ENCODE measurements around the gene TTC3.
"Not testable (repeated sequence)": the region's sequence is repeated elsewhere in the genome, so short reads cannot be mapped to it uniquely, and the experiment has no call there.

The TTC3 gene, protein sequence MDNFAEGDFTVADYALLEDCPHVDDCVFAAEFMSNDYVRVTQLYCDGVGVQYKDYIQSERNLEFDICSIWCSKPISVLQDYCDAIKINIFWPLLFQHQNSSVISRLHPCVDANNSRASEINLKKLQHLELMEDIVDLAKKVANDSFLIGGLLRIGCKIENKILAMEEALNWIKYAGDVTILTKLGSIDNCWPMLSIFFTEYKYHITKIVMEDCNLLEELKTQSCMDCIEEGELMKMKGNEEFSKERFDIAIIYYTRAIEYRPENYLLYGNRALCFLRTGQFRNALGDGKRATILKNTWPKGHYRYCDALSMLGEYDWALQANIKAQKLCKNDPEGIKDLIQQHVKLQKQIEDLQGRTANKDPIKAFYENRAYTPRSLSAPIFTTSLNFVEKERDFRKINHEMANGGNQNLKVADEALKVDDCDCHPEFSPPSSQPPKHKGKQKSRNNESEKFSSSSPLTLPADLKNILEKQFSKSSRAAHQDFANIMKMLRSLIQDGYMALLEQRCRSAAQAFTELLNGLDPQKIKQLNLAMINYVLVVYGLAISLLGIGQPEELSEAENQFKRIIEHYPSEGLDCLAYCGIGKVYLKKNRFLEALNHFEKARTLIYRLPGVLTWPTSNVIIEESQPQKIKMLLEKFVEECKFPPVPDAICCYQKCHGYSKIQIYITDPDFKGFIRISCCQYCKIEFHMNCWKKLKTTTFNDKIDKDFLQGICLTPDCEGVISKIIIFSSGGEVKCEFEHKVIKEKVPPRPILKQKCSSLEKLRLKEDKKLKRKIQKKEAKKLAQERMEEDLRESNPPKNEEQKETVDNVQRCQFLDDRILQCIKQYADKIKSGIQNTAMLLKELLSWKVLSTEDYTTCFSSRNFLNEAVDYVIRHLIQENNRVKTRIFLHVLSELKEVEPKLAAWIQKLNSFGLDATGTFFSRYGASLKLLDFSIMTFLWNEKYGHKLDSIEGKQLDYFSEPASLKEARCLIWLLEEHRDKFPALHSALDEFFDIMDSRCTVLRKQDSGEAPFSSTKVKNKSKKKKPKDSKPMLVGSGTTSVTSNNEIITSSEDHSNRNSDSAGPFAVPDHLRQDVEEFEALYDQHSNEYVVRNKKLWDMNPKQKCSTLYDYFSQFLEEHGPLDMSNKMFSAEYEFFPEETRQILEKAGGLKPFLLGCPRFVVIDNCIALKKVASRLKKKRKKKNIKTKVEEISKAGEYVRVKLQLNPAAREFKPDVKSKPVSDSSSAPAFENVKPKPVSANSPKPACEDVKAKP (N-terminal part only)

GRCh38 chr21:37072988-37073416 lies at the start of gene TTC3, which contains the start of gene PIGP:
TSS of gene TTC3 (plus strand) at chr21:37073254. CDS start at chr21:37087258, 14,004 bp downstream.
TSS of gene PIGP (minus strand) at chr21:37073071. CDS start at chr21:37072515, 556 bp downstream.
- peak within 1 kb of the TSS; percentile 75 for H3K4me3 ChIP-seq
- in situ Hi-C loops (cut with MboI; ENCODE audit: low sequenced_read_pairs) = no loop called here
- no peaks in the 10 kb centered on the region for H3K9me3 ChIP-seq
- no peaks in the 10 kb centered on the region for H3K36me3 ChIP-seq (replicated peaks)
- no peaks in the 10 kb centered on the region for H3K27me3 ChIP-seq (ENCODE audit: low read depth)
- peak; percentile 90 to 96 for DNase-seq (ENCODE audit: low spot score in 2 of 2)
- H3K4me1 ChIP-seq = peaks cover 19% of the 10 kb centered on the region

DNA sequence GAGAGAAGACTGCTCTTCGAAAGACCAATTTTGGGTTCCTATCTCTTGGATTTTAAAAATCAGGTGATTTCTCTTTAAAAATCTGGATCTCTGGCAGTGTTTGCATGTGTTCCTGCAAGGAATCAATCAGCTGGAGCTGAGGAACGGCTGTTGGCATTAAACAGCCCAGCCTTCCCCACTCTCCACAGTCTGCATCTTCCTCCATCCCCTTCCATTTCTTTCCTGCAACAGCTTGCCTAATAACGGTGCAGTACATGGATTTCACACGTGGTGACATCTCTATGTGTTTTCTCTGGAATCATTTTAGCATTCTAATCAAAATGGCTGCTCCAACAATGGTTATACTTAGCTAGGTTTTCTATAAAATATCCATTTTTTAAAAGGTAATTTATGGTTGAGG lies 46.6 kb upstream of the TTC3 start:
- in situ Hi-C loops (cut with MboI; ENCODE audit: low sequenced_read_pairs) = no loop called here
- no peaks in the 10 kb centered on the region for H3K36me3 ChIP-seq (replicated peaks)

GRCh38 chr21:37028570-37028969 lies 44.5 kb upstream of the TTC3 start:
- Histone ChIP-seq H3K9me3 (no peaks in the 10 kb centered on the region), H3K27me3 (ENCODE audit: low read depth) (no peaks in the 10 kb centered on the region), H3K4me3 (no peak overlapping the region), H3K36me3 (replicated peaks) (no peaks in the 10 kb centered on the region), H3K4me1 (no peaks in the 10 kb centered on the region; the same call in 1 of the 2 replicates)
- DNase-seq (ENCODE audit: low spot score in 2 of 2) = no peak
- in situ Hi-C loops (cut with MboI; ENCODE audit: low sequenced_read_pairs) = no loop called here

More for the DNA sequence above, 46.6 kb upstream of the TTC3 start:
- Histone ChIP-seq H3K4me1 (no peaks in the 10 kb centered on the region; the same call in 1 of the 2 replicates), H3K27me3 (ENCODE audit: low read depth) (no peaks in the 10 kb centered on the region), H3K9me3 (no peaks in the 10 kb centered on the region), H3K4me3 (no peak overlapping the region)
- DNase-seq (ENCODE audit: low spot score in 2 of 2) = no peak

DNA sequence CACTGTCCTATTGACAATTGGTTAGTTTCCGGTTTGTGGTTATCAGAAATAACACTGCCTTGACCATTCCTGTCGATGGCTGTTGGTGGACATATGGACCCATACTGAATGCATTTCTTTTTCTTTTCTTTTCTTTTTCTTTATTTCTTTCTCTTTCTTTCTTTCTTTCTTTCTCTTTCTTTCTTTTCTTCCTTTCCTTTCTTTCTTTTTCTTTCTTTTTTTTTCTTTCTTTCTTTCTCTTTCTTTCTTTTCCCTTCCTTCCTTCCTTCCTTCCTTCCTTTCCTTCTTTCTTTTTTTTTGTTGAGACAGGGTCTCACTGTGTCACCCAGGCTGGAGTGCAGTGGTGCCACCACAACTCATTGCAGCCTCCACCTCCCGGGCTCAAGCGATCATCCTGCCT lies 42.2 kb upstream of the TTC3 start:
- no peak overlapping the region for H3K4me3 ChIP-seq
- H3K27me3 ChIP-seq (ENCODE audit: low read depth) = no peaks in the 10 kb centered on the region
- DNase-seq (ENCODE audit: low spot score in 2 of 2) = no peak
- H3K36me3 ChIP-seq (replicated peaks) = no peaks in the 10 kb centered on the region
- in situ Hi-C loops (cut with MboI; ENCODE audit: low sequenced_read_pairs) = no loop called here
- no peaks in the 10 kb centered on the region for H3K4me1 ChIP-seq
- H3K9me3 ChIP-seq = no peaks in the 10 kb centered on the region

- in situ Hi-C loops (cut with MboI; ENCODE audit: low sequenced_read_pairs) = no loop called here
Observed at GRCh38 chr21:37032293-37032692, 40.8 kb upstream of the TTC3 start.

GRCh38 chr21:37032877-37033471 lies 40.1 kb upstream of the TTC3 start:
- no peaks in the 10 kb centered on the region for H3K4me1 ChIP-seq
- no peak for DNase-seq (ENCODE audit: low spot score in 2 of 2)
- no peaks in the 10 kb centered on the region for H3K27me3 ChIP-seq (ENCODE audit: low read depth)
- H3K9me3 ChIP-seq = no peaks in the 10 kb centered on the region
- H3K4me3 ChIP-seq = no peak overlapping the region
- in situ Hi-C loops (cut with MboI; ENCODE audit: low sequenced_read_pairs) = no loop called here
- H3K36me3 ChIP-seq (replicated peaks) = no peaks in the 10 kb centered on the region

More at GRCh38 chr21:37032293-37032692, 40.8 kb upstream of the TTC3 start:
- no peaks in the 10 kb centered on the region for H3K9me3 ChIP-seq
- H3K4me3 ChIP-seq = no peak overlapping the region
- no peak for DNase-seq (ENCODE audit: low spot score in 2 of 2)
- no peaks in the 10 kb centered on the region for H3K36me3 ChIP-seq (replicated peaks)
- H3K27me3 ChIP-seq (ENCODE audit: low read depth) = no peaks in the 10 kb centered on the region
- H3K4me1 ChIP-seq = no peaks in the 10 kb centered on the region

GRCh38 chr21:37034394-37034793 lies 38.7 kb upstream of the TTC3 start:
- in situ Hi-C loops (cut with MboI; ENCODE audit: low sequenced_read_pairs); H3K9me3 ChIP-seq; DNase-seq (ENCODE audit: low spot score in 2 of 2); H3K4me3 ChIP-seq; H3K27me3 ChIP-seq (ENCODE audit: low read depth); H3K4me1 ChIP-seq; H3K36me3 ChIP-seq (replicated peaks): not testable (repeated sequence)

GRCh38 chr21:37036177-37036576 lies 36.9 kb upstream of the TTC3 start:
- H3K4me1 ChIP-seq = peaks cover 7% of the 10 kb centered on the region
- H3K4me3 ChIP-seq = no peak overlapping the region
- in situ Hi-C loops (cut with MboI; ENCODE audit: low sequenced_read_pairs) = no loop called here
- no peak for DNase-seq (ENCODE audit: low spot score in 2 of 2)
- no peaks in the 10 kb centered on the region for H3K36me3 ChIP-seq (replicated peaks)
- no peaks in the 10 kb centered on the region for H3K9me3 ChIP-seq
- H3K27me3 ChIP-seq (ENCODE audit: low read depth) = no peaks in the 10 kb centered on the region

- in situ Hi-C loops (cut with MboI; ENCODE audit: low sequenced_read_pairs) = no loop called here
- Histone ChIP-seq H3K4me3 (no peak overlapping the region), H3K4me1 (peaks cover 12% of the 10 kb centered on the region), H3K27me3 (ENCODE audit: low read depth) (no peaks in the 10 kb centered on the region), H3K36me3 (replicated peaks) (no peaks in the 10 kb centered on the region), H3K9me3 (no peaks in the 10 kb centered on the region)
- peak; percentile 23 to 56 for DNase-seq (ENCODE audit: low spot score in 2 of 2)
Observed at GRCh38 chr21:37039411-37040075, 33.5 kb upstream of the TTC3 start.

DNA sequence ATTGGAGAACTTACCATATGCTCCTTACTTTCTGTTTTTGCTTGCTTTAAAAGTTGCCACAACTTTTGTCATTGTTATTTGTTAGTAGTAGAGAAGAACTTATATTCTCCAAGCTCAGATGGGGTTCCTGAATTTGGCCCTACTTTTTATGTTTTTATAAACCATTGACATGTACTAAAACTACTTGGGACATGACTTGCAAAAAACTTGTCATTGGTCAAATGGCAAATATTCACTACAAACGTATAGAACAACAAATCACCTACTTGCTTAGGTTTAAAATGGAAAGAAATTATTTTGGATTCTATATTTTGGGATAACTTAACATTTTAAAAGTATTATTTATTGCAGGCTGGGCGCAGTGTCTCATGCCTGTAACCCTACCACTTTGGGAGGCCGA lies 32.8 kb upstream of the TTC3 start:
- in situ Hi-C loops (cut with MboI; ENCODE audit: low sequenced_read_pairs) = no loop called here

DNA sequence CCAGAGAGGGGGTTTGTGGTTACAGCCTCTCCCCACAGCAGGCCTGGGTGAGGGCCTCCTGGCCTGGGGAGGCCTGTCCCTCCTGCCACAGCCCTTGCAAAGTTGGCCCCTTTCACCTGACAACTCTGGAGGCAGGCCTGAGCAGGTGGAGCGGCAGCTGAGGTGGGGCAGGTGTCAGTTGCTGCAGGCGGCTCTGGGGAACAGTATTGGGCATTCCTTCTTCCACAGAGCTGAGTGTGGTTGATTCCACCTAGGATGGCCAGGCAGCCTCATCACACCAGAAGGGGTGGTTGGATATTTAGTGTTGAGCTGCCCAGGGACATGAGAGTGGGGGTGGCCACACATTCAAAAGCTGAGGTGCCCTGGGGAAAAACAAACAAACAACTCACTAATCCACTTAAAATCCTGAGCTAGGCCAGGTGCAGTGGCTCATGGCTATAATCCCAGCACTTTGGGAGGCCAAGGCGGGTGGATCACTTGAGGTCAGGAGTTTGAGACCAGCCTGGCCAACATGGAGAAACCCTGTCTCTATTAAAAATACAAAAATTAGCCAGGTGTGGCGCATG lies 31.3 kb upstream of the TTC3 start:
- no peak overlapping the region for H3K4me3 ChIP-seq
- in situ Hi-C loops (cut with MboI; ENCODE audit: low sequenced_read_pairs) = no loop called here

More for the DNA sequence above, 32.8 kb upstream of the TTC3 start:
- no peak for DNase-seq (ENCODE audit: low spot score in 2 of 2)
- peaks cover 12% of the 10 kb centered on the region for H3K4me1 ChIP-seq
- no peaks in the 10 kb centered on the region for H3K9me3 ChIP-seq
- H3K27me3 ChIP-seq (ENCODE audit: low read depth) = no peaks in the 10 kb centered on the region
- no peak overlapping the region for H3K4me3 ChIP-seq
- H3K36me3 ChIP-seq (replicated peaks) = no peaks in the 10 kb centered on the region

GRCh38 chr21:37043818-37044217 lies 29.2 kb upstream of the TTC3 start:
- no peaks in the 10 kb centered on the region for H3K36me3 ChIP-seq (replicated peaks)
- H3K4me1 ChIP-seq = peaks cover 11% of the 10 kb centered on the region

More for the DNA sequence above, 31.3 kb upstream of the TTC3 start:
- H3K9me3 ChIP-seq = no peaks in the 10 kb centered on the region
- peaks cover 12% of the 10 kb centered on the region for H3K4me1 ChIP-seq
- no peaks in the 10 kb centered on the region for H3K27me3 ChIP-seq (ENCODE audit: low read depth)
- peak in 1 of 2 experiments; percentile 37 for DNase-seq (ENCODE audit: low spot score in 2 of 2)
- no peaks in the 10 kb centered on the region for H3K36me3 ChIP-seq (replicated peaks)

More at GRCh38 chr21:37043818-37044217, 29.2 kb upstream of the TTC3 start:
- Histone ChIP-seq H3K9me3 (no peaks in the 10 kb centered on the region), H3K4me3 (no peak overlapping the region), H3K27me3 (ENCODE audit: low read depth) (no peaks in the 10 kb centered on the region)
- DNase-seq (ENCODE audit: low spot score in 2 of 2) = no peak
- in situ Hi-C loops (cut with MboI; ENCODE audit: low sequenced_read_pairs) = no loop called here
